Kidney (tissue), 22 donors: ENCODE data around the gene CLDN24. TPM values are rescaled to one million over a fixed set of nuclear protein-coding genes. Genes with fewer than 3 reads are reported as not detected.

ENCODE experiments used
- DNase-seq, 5 donors: peaks; one replicate each; pipeline ENCODE4 v3.0.0-alpha.2; 2013 to 2020
- FAIRE-seq: peaks from 2 replicates; lab custom pipeline; 2012; peaks lifted over from hg19 to GRCh38; lab: Jason Lieb, UNC
- H3K27ac ChIP-seq, 2 donors: one replicate each; pipeline ENCODE4 v1.7.0; 2013; ENCODE audit warnings: low read depth in 2 of 2, low read length in 2 of 2, inconsistent platforms in 1 of 2
- H3K27me3 ChIP-seq: one replicate; pipeline ENCODE4 v1.7.1; 2013; ENCODE audit warnings: low read length, inconsistent platforms; ENCODE audit not compliant: control insufficient read depth, insufficient read depth
- H3K36me3 ChIP-seq, 3 donors: one replicate each; pipeline versions ENCODE4 v1.7.0 to v1.7.1; 2013; ENCODE audit warnings: low read length in 3 of 3, control low read depth in 1 of 3, inconsistent platforms in 1 of 3; ENCODE audit not compliant: insufficient read depth in 3 of 3, control insufficient read depth in 2 of 3
- H3K4me1 ChIP-seq, 3 donors: one replicate each; pipeline versions ENCODE4 v1.7.0 to v1.7.1; 2013; ENCODE audit warnings: low read length in 3 of 3, inconsistent platforms in 1 of 3, low read depth in 1 of 3; ENCODE audit not compliant: control insufficient read depth in 2 of 3, insufficient read depth in 2 of 3
- H3K4me3 ChIP-seq, 3 donors: one replicate each; pipeline versions ENCODE4 v1.7.0 to v1.8.1; 2013; ENCODE audit warnings: low read length in 3 of 3, control low read depth in 1 of 3, inconsistent platforms in 1 of 3
- H3K9ac ChIP-seq, 3 donors: one replicate each; pipeline versions ENCODE4 v1.7.0 to v1.7.1; 2013; ENCODE audit warnings: low read length in 3 of 3, control low read depth in 1 of 3, inconsistent platforms in 1 of 3
- H3K9me3 ChIP-seq, 3 donors: one replicate each; pipeline versions ENCODE4 v1.7.0 to v1.7.1; 2013; ENCODE audit warnings: low read length in 3 of 3, control low read depth in 1 of 3, inconsistent platforms in 1 of 3; ENCODE audit not compliant: control insufficient read depth in 2 of 3, insufficient read depth in 1 of 3
- CTCF ChIP-seq: IDR thresholded peaks from 3 replicates; pipeline ENCODE4 v1.5.1; 2012; ENCODE audit warnings: mild to moderate bottlenecking, moderate library complexity, borderline replicate concordance; ENCODE audit not compliant: insufficient read depth; ENCODE audit errors: extremely low read depth
- intact Hi-C: fragments of 100-400 bp; cut with DNase I; formaldehyde crosslinking; loops from one replicate; pipeline ENCODE4 v1.11.1; 2022
- long read RNA-seq, 10 donors: library from polyadenylated mRNA in 1 of 10; unstranded in 1 of 10; transcript quantifications; one replicate each; pipeline ENCODE4 v2.0.0 and lab custom pipeline, GENCODE V29; 2021 to 2026
- polyA plus RNA-seq: library from polyadenylated mRNA; stranded (reverse); fragments of 350-450 nt; fragmentation: Illumina TruSeq; extraction: RNeasy Lipid Tissue Mini Kit (QIAGEN cat#74804); gene quantifications from one replicate; pipeline ENCODE4 v1.2.3, GENCODE V29; 2014; ENCODE audit warnings: low read depth, low replicate concordance; ENCODE audit not compliant: insufficient read depth
- total RNA-seq: library from RNA; stranded (reverse); fragmentation: NEBNext Ultra II Directional; extraction: Animal tissue kit (Norgen Biotek cat#: 25700); gene quantifications from one replicate; pipeline ENCODE4 v1.2.1, GENCODE V29; 2021
- donor health status: control.
- donor health status: control.
- donor health status: control.
- donor health status: control.
- donor health status: control.
- donor health status: DM: yes; HTN: yes; CAD: no.
- donor health status: Normal renal cell carcinoma (clear cell type).

Gene CLDN24
- total RNA-seq (not detected), polyA plus RNA-seq (not detected)
- long read RNA-seq, donor 1, partial matches to known transcripts, result 0 of 1 reads
- long read RNA-seq, donor 1, other reads (novel, unspliced or antisense), result 0 of 1 reads
- long read RNA-seq, donor 2, result 0 reads
- long read RNA-seq, donor 3, result 0 reads
- long read RNA-seq, donor 4, result 0 reads
- long read RNA-seq, donor 5, result 0 reads
- long read RNA-seq, donor 6, result 0 reads
- long read RNA-seq, donor 7, result 0 reads
- long read RNA-seq, donor 8, partial matches to known transcripts, result 0 of 1 reads
- long read RNA-seq, donor 8, other reads (novel, unspliced or antisense), result 0 of 1 reads
- long read RNA-seq, donor 9, result 0 reads
- long read RNA-seq, donor 10, result 0 reads

- H3K9ac ChIP-seq, result no peak within 1 kb of the TSS
- no peak for DNase-seq
- H3K9me3 ChIP-seq, result peaks cover 0 to 7% (median 0%) of the 10 kb centered on the region in 3 donors
- no peak for FAIRE-seq
- H3K27ac ChIP-seq, result no peak within 1 kb of the TSS
- TF ChIP-seq CTCF, result no peak
- H3K4me3 ChIP-seq, result no peak within 1 kb of the TSS
- no peaks in the 10 kb centered on the region for H3K27me3 ChIP-seq
- peaks cover 0 to 4% (median 0%) of the 10 kb centered on the region in 3 donors for H3K36me3 ChIP-seq
- intact Hi-C loops, result no loop called here
- H3K4me1 ChIP-seq, result no peaks in the 10 kb centered on the region
Observed at GRCh38 chr4:183322326-183322725, at the start of gene CLDN24. TSS of gene CLDN24 (minus strand) at chr4:183322426. CDS start at chr4:183322426, 0 bp downstream.

GRCh38 chr4:183370786-183371185 is 48.6 kb upstream of the CLDN24 start:
- no peak overlapping the region for H3K27ac ChIP-seq
- H3K9me3 ChIP-seq, result no peaks in the 10 kb centered on the region
- FAIRE-seq (no peak), DNase-seq (no peak)
- H3K27me3 ChIP-seq, result no peaks in the 10 kb centered on the region
- H3K4me3 ChIP-seq, result no peak overlapping the region
- no peaks in the 10 kb centered on the region for H3K36me3 ChIP-seq
- H3K4me1 ChIP-seq, result no peaks in the 10 kb centered on the region
- intact Hi-C loops, result no loop called here
- no peak overlapping the region for H3K9ac ChIP-seq
- no peak for TF ChIP-seq CTCF

GRCh38 chr4:183369073-183369472 is 46.8 kb upstream of the CLDN24 start:
- Histone ChIP-seq H3K27ac (no peak overlapping the region), H3K36me3 (no peaks in the 10 kb centered on the region), H3K9me3 (no peaks in the 10 kb centered on the region), H3K4me1 (no peaks in the 10 kb centered on the region), H3K4me3 (no peak overlapping the region), H3K9ac (no peak overlapping the region), H3K27me3 (no peaks in the 10 kb centered on the region)
- TF ChIP-seq CTCF, result no peak
- DNase-seq, result no peak
- FAIRE-seq, result no peak
- intact Hi-C loops, result no loop called here
